Measurements from ENCODE around the gene NELFA.
"Not testable (repeated sequence)": the region's sequence is repeated elsewhere in the genome, so short reads cannot be mapped to it uniquely, and the experiment has no call there.

The NELFA gene

GRCh38 chr4:2044119-2044485, 35.3 kb upstream of the NELFA start:
- TF ChIP-seq GATA1 (IDR thresholded peaks at IDR 0.05; ENCODE audit: low read depth, low read length): no peak
- TF ChIP-seq POLR2A (IDR thresholded peaks at IDR 0.05; ENCODE audit: low read length): no peak
- no peak for DNase-seq

GRCh38 chr4:2043396-2044118, 34.8 kb upstream of the NELFA start:
- TF ChIP-seq POLR2A (IDR thresholded peaks at IDR 0.05; ENCODE audit: low read length) (no peak), GATA1 (IDR thresholded peaks at IDR 0.05; ENCODE audit: low read depth, low read length) (no peak)
- no peak for DNase-seq

DNA sequence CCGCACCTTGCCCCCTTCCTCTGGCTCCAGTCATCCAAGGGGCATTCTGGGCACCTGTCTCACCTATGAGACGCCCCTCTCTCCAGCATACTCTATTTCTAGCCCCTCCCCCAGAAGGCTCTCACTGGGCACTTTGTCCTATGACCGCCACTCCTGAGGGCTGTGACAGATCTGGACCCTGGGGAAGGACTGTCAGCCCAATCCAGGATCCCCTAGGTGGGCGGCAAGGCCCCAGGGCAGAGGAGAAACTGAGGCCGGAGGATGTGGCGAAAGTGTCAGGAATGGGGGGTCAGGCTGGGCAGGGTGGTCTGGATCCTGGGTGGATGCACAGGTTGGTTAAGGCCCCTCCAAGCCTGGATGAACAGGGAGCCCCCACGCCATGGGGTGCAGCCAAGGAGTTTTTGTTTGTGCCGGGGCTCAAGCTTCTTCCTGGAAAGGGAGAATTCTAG, 34.2 kb upstream of the NELFA start:
- TF ChIP-seq GATA1 (IDR thresholded peaks at IDR 0.05; ENCODE audit: low read depth, low read length) (no peak), POLR2A (IDR thresholded peaks at IDR 0.05; ENCODE audit: low read length) (no peak)
- no peak for DNase-seq

DNA sequence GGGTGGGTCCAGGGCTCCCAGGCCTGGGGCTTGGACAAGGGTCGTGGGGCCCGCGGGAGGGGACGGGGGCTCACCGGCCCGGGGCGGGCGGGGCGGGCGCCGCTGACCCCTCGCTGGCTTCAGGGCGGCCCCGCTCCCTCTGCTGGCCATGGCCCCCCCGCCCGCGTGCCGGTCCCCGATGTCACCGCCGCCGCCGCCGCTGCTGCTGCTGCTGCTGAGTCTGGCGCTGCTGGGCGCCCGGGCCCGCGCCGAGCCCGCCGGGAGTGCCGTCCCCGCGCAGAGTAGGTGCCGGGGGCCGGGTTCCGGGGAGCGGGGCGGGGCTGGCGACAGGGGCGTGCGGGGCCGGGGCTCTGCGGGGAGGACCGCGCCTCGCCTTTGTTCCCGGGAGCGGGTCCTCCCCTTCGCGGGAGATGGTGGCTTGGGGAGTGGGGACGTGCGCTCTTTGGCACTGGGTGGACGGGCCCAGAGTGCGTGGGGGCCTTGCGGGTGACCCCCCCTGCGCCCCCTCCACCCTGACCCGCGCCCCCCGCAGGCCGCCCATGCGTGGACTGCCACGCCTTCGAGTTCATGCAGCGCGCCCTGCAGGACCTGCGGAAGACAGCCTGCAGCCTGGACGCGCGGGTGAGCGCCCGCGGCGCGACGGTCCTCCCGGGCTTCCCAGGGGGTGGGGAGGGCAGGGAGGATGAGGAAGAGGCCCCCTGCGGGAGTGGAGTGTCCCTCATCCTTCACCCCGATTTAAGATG, 33.6 kb upstream of the NELFA start:
- no peak for TF ChIP-seq POLR2A (IDR thresholded peaks at IDR 0.05; ENCODE audit: low read length)
- DNase-seq: peak; percentile 26 to 27

GRCh38 chr4:2041239-2042130, 32.7 kb upstream of the NELFA start:
- DNase-seq: peak; percentile 68 to 73
- TF ChIP-seq POLR2A (IDR thresholded peaks at IDR 0.05; ENCODE audit: low read length) (no peak), GATA1 (IDR thresholded peaks at IDR 0.05; ENCODE audit: low read depth, low read length) (no peak)

DNA sequence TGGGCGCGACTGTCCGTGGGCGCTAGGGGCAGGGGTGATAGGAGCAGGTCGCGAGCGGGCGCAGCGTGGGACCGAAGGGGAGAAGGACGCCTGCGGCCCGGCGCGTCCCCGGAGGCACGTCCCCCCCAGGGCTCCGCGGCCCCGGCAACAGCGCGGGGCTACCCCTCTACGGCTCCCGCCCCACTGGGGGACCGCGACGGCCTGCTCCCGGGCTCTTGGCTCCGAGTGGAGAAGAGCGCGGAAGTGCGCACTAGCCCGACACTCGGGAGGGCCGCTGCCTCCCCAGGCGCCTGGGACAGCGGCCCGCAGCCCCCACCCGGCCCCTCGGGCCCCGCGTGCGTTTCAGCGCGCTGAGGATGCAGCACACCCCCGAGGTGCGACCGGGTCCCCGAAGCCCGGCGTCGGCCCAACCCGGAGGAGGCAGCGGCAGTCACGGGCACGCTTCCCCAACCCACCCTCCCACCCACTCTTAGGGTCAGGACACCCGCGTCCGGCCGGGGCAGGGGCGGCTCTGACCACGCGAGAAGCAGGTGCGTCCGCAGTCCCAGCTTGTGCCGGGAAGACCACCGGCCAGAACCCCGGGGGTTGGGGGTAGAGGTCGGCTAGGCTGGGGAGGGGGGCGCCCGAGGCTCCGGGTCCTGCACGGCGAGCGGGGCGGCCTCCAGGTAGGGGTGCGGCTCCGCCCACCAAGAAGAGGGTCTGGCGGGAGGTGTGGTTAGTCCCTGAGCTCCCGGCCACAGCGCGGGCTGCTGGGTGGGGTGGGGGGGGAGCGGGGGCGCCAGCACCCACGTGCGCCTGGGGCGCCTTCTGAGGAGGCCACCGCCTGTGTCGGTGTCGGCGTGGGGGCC, 31.8 kb upstream of the NELFA start:
- no peak for DNase-seq

DNA sequence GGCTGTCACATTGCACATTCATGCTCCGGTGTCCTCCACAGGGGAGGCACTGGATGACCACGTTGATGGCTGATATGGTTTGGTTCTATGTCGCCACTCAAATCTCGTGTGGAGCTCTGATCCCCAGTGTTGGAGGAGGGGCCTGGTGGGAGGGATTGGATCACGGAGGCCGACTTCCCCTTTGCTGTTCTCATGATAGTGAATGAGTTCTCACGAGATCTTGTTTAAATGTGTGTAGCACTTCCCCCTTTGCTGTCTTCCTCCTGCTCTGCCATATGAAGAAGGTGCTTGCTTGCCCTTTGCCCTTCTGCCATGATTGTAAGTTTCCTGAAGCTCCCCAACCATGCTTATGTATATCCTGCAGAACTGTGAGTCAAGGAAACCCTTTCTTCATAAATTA, 28.1 kb upstream of the NELFA start:
- DNase-seq: no peak
- TF ChIP-seq POLR2A (IDR thresholded peaks at IDR 0.05; ENCODE audit: low read length) (no peak), GATA1 (IDR thresholded peaks at IDR 0.05; ENCODE audit: low read depth, low read length) (no peak)

More for the DNA sequence above, 31.8 kb upstream of the NELFA start:
- no peak for TF ChIP-seq GATA1 (IDR thresholded peaks at IDR 0.05; ENCODE audit: low read depth, low read length)
- TF ChIP-seq POLR2A (IDR thresholded peaks at IDR 0.05; ENCODE audit: low read length): no peak

DNA sequence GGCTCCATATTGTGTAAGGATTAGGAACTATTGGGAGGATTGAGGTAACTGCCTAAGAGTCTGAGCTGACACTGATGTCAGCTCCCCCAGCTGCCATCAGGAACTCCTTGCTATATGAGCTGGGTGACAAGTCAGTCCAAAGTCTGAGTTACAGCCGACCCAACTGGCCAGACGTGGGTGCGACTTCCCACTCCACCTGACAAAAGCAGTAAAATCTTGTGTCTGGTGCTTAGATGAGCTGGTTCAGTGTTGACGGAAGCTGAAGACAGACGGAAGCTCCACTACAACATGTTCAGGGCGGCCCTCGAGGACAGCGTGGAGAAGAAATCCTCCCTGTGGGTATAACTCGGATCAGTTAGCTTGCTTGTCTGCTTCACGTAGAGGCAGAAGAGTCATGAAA, 27.6 kb upstream of the NELFA start:
- no peak for DNase-seq
- no peak for TF ChIP-seq GATA1 (IDR thresholded peaks at IDR 0.05; ENCODE audit: low read depth, low read length)

- DNase-seq: not testable (repeated sequence)
These were observed 22.4 kb upstream of the NELFA start for GRCh38 chr4:2031161-2031560.

GRCh38 chr4:2027120-2027519, 18.3 kb upstream of the NELFA start:
- DNase-seq: not testable (repeated sequence)

DNA sequence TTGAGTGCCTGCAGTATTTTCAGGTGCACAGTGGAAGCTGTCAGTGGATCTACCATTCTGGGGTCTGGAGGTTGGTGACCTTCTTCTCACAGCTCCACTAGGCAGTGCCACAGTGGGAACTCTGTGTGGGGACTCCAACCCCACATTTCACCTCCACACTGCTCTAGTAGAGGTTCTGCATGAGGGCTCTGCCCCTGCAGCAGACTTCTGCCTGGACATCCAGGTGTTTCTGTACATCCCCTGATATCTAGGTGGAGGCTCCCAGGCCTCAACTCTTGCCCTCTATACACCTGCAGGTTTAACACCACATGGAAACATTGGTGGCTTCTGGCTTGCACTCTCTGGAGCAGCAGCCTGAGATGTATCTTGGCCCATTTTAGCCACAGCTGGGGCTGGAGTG, 17.0 kb upstream of the NELFA start:
- no peak for TF ChIP-seq GATA1 (IDR thresholded peaks at IDR 0.05; ENCODE audit: low read depth, low read length)
- no peak for TF ChIP-seq POLR2A (IDR thresholded peaks at IDR 0.05; ENCODE audit: low read length)
- DNase-seq: no peak

DNA sequence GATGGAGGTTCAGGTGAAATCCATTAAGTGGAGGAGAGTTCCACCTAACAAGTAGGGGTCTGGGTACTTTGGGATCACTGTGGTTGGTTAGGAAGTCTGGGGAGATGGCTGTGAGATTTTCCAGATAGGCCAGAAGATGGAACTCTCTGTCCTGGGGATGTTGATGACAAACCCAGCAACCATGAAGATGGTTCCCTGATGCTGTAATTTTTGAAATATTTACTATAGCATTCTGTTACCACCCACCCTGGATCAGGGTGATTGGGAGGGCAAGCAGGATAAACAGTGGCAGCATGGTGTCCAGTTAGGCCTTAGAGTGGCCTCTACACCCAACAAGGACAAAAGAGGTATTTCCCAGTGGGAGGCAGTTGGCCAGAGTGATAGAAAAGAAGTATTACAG, 15.9 kb upstream of the NELFA start:
- TF ChIP-seq POLR2A (IDR thresholded peaks at IDR 0.05; ENCODE audit: low read length) (no peak), GATA1 (IDR thresholded peaks at IDR 0.05; ENCODE audit: low read depth, low read length) (no peak)
- DNase-seq: no peak

- DNase-seq: not testable (repeated sequence)
These were observed 12.7 kb upstream of the NELFA start for GRCh38 chr4:2021358-2022018.
